ENCODE measurements around the gene CMTM6.
A peak's percentile ranks its signal among the peaks of the same experiment; 100 is the strongest.
"Not testable (repeated sequence)": the region's sequence is repeated elsewhere in the genome, so short reads cannot be mapped to it uniquely, and the experiment has no call there.

Gene CMTM6

GRCh38 chr3:32463415-32463814 is 39.2 kb downstream of the CMTM6 start:
- H3K4me2 ChIP-seq (ENCODE audit: low read depth, low read length, poor library complexity, severe bottlenecking); H3F3A ChIP-seq (ENCODE audit: low read depth); H3K9me2 ChIP-seq (replicated peaks; ENCODE audit: low read depth, low read length); H2AFZ ChIP-seq (ENCODE audit: low read length); H3K79me2 ChIP-seq (ENCODE audit: insufficient read depth, low read length); H3K36me3 ChIP-seq (ENCODE audit: insufficient read depth, low read length); H4K20me1 ChIP-seq (ENCODE audit: insufficient read depth, low read length, poor library complexity, severe bottlenecking); H3K4me3 ChIP-seq (ENCODE audit: low read length, poor library complexity, severe bottlenecking); H3K9me3 ChIP-seq (ENCODE audit: insufficient read depth, low read depth, low read length); H3K27me3 ChIP-seq (ENCODE audit: insufficient read depth, low read length, poor library complexity, severe bottlenecking); H3K9ac ChIP-seq (ENCODE audit: low read depth, low read length, poor library complexity, severe bottlenecking): not testable (repeated sequence)
- peaks cover 36% of the 10 kb centered on the region for H3K4me1 ChIP-seq (ENCODE audit: insufficient read depth, low read length, poor library complexity, severe bottlenecking)

- not testable (repeated sequence) for H2AFZ ChIP-seq (ENCODE audit: low read length); H3K36me3 ChIP-seq (ENCODE audit: insufficient read depth, low read length); H3K4me2 ChIP-seq (ENCODE audit: low read depth, low read length, poor library complexity, severe bottlenecking); H3K9ac ChIP-seq (ENCODE audit: low read depth, low read length, poor library complexity, severe bottlenecking); H3K9me2 ChIP-seq (replicated peaks; ENCODE audit: low read depth, low read length); H3K79me2 ChIP-seq (ENCODE audit: insufficient read depth, low read length); H3F3A ChIP-seq (ENCODE audit: low read depth); H3K9me3 ChIP-seq (ENCODE audit: insufficient read depth, low read depth, low read length); H4K20me1 ChIP-seq (ENCODE audit: insufficient read depth, low read length, poor library complexity, severe bottlenecking); H3K27me3 ChIP-seq (ENCODE audit: insufficient read depth, low read length, poor library complexity, severe bottlenecking); H3K4me3 ChIP-seq (ENCODE audit: low read length, poor library complexity, severe bottlenecking)
- peaks cover 45% of the 10 kb centered on the region for H3K4me1 ChIP-seq (ENCODE audit: insufficient read depth, low read length, poor library complexity, severe bottlenecking)
Measured at GRCh38 chr3:32462191-32462986, 40.3 kb downstream of the CMTM6 start.

- Histone ChIP-seq H3K4me2 (ENCODE audit: low read depth, low read length, poor library complexity, severe bottlenecking) (peak overlapping the region; percentile 72), H2AFZ (ENCODE audit: low read length) (peak overlapping the region; percentile 3; the same call in 1 of the 2 replicates), H3K4me1 (ENCODE audit: insufficient read depth, low read length, poor library complexity, severe bottlenecking) (peaks cover 53% of the 10 kb centered on the region), H3K4me3 (ENCODE audit: low read length, poor library complexity, severe bottlenecking) (peak overlapping the region; percentile 65), H3K9ac (ENCODE audit: low read depth, low read length, poor library complexity, severe bottlenecking) (peak overlapping the region; percentile 66)
- H3K9me2 ChIP-seq (replicated peaks; ENCODE audit: low read depth, low read length); H3K27me3 ChIP-seq (ENCODE audit: insufficient read depth, low read length, poor library complexity, severe bottlenecking); H3K36me3 ChIP-seq (ENCODE audit: insufficient read depth, low read length); H3F3A ChIP-seq (ENCODE audit: low read depth); H3K9me3 ChIP-seq (ENCODE audit: insufficient read depth, low read depth, low read length); H4K20me1 ChIP-seq (ENCODE audit: insufficient read depth, low read length, poor library complexity, severe bottlenecking); H3K79me2 ChIP-seq (ENCODE audit: insufficient read depth, low read length): not testable (repeated sequence)
Measured at GRCh38 chr3:32460817-32461496, 41.7 kb downstream of the CMTM6 start.

GRCh38 chr3:32460031-32460749 is 42.5 kb downstream of the CMTM6 start:
- Histone ChIP-seq H3K27me3 (ENCODE audit: insufficient read depth, low read length, poor library complexity, severe bottlenecking) (no peaks in the 10 kb centered on the region), H3K4me1 (ENCODE audit: insufficient read depth, low read length, poor library complexity, severe bottlenecking) (peaks cover 58% of the 10 kb centered on the region), H3K79me2 (ENCODE audit: insufficient read depth, low read length) (no peaks in the 10 kb centered on the region), H3K9me2 (replicated peaks; ENCODE audit: low read depth, low read length) (no peaks in the 10 kb centered on the region), H3K4me3 (ENCODE audit: low read length, poor library complexity, severe bottlenecking) (peak overlapping the region; percentile 65), H3K4me2 (ENCODE audit: low read depth, low read length, poor library complexity, severe bottlenecking) (peak overlapping the region; percentile 72), H2AFZ (ENCODE audit: low read length) (peak overlapping the region; percentile 3; the same call in 1 of the 2 replicates), H4K20me1 (ENCODE audit: insufficient read depth, low read length, poor library complexity, severe bottlenecking) (no peaks in the 10 kb centered on the region), H3K9ac (ENCODE audit: low read depth, low read length, poor library complexity, severe bottlenecking) (peak overlapping the region; percentile 66), H3F3A (ENCODE audit: low read depth) (0 out of 2 replicates have a peak, but pooled peaks cover 8% of the 10 kb centered on the region), H3K9me3 (ENCODE audit: insufficient read depth, low read depth, low read length) (no peaks in the 10 kb centered on the region), H3K36me3 (ENCODE audit: insufficient read depth, low read length) (no peaks in the 10 kb centered on the region; the same call in 1 of the 2 replicates)
- TF ChIP-seq CTCF (conservative IDR thresholded peaks at IDR 0.05; ENCODE audit: low read length), result no peak
